22Rv1 (cell line): ENCODE results near the gene TFF2.

Source experiments
- CTCF ChIP-seq: fragments of 450-650 bp; IDR thresholded peaks from 2 replicates; pipeline ENCODE4 v1.5.1; 2017; ENCODE audit warnings: mild to moderate bottlenecking
- ZFX ChIP-seq: fragments of 450-650 bp; IDR thresholded peaks from 2 replicates; pipeline ENCODE4 v1.6.1; 2017; ENCODE audit warnings: antibody characterized with exemption, borderline replicate concordance

DNA sequence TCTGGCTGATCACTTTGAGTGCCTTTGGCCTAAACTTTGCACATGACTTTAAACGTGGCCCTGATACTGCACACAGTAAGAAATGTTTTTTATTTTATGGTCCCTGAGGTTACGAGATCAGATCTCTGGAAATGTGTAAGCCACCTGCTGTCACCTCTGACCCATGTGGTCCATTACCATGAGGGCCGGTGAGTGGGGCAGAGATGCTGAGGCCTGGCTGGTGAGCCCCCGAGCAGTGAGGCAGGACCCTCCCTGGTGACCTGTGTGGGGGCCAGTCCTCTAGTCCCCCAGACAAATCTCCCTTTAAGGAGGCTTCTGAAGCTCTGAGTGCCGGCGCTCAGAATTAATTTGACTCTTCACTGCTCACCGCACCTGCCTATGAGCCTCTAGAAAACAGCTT is 48.0 kb downstream of the TFF2 start:
- TF ChIP-seq CTCF (no peak), ZFX (no peak)
